ENCODE results near the gene RHBDF2.

The RHBDF2 gene

GRCh38 chr17:76501827-76502307, 644 bp upstream of the RHBDF2 start:
- DNase-seq (ENCODE audit: low spot score), result no peak

GRCh38 chr17:76500747-76501017, 541 bp downstream of the RHBDF2 start:
- no peak for DNase-seq (ENCODE audit: low spot score)

GRCh38 chr17:76500074-76500746, 1.0 kb downstream of the RHBDF2 start:
- no peak for DNase-seq (ENCODE audit: low spot score)

GRCh38 chr17:76499267-76499667, 2.0 kb downstream of the RHBDF2 start:
- DNase-seq (ENCODE audit: low spot score), result no peak

- DNase-seq (ENCODE audit: low spot score), result no peak
Measured at GRCh38 chr17:76498876-76499251, 2.4 kb downstream of the RHBDF2 start.

GRCh38 chr17:76497979-76498875, 3.0 kb downstream of the RHBDF2 start:
- DNase-seq (ENCODE audit: low spot score), result peak; percentile 78

GRCh38 chr17:76497699-76497978, 3.6 kb downstream of the RHBDF2 start:
- no peak for DNase-seq (ENCODE audit: low spot score)

GRCh38 chr17:76496464-76496863, 4.8 kb downstream of the RHBDF2 start:
- no peak for DNase-seq (ENCODE audit: low spot score)

GRCh38 chr17:76495663-76496400, 5.4 kb downstream of the RHBDF2 start:
- DNase-seq (ENCODE audit: low spot score), result no peak

- no peak for DNase-seq (ENCODE audit: low spot score)
Measured at GRCh38 chr17:76493505-76494167, 7.6 kb downstream of the RHBDF2 start.

- peak; percentile 70 for DNase-seq (ENCODE audit: low spot score)
Measured at GRCh38 chr17:76492989-76493501, 8.2 kb downstream of the RHBDF2 start.

- DNase-seq (ENCODE audit: low spot score), result no peak
Measured at GRCh38 chr17:76492123-76492988, 8.9 kb downstream of the RHBDF2 start.

- DNase-seq (ENCODE audit: low spot score), result no peak
Measured at GRCh38 chr17:76491271-76492122, 9.7 kb downstream of the RHBDF2 start.

GRCh38 chr17:76490112-76490710, 11.0 kb downstream of the RHBDF2 start:
- no peak for DNase-seq (ENCODE audit: low spot score)

- no peak for DNase-seq (ENCODE audit: low spot score)
Measured at GRCh38 chr17:76487451-76488192, 13.6 kb downstream of the RHBDF2 start.

- DNase-seq (ENCODE audit: low spot score), result no peak
Measured at GRCh38 chr17:76485569-76485968, 15.7 kb downstream of the RHBDF2 start.

GRCh38 chr17:76484228-76484725, 16.9 kb downstream of the RHBDF2 start:
- no peak for DNase-seq (ENCODE audit: low spot score)

- DNase-seq (ENCODE audit: low spot score), result no peak
Measured at GRCh38 chr17:76481071-76481655, 20.1 kb downstream of the RHBDF2 start.

- no peak for DNase-seq (ENCODE audit: low spot score)
Measured at GRCh38 chr17:76480632-76481031, 20.6 kb downstream of the RHBDF2 start.
